Measurements from ENCODE around the gene GRB10. TPM values are rescaled to one million over a fixed set of nuclear protein-coding genes. Genes with fewer than 3 reads are reported as not detected.

The GRB10 gene
- total RNA-seq, 1 experiment from 2014 or later: 38.3 TPM

- in situ Hi-C loops (cut with HindIII; ENCODE audit: low pct_unique_long_range_greater_than_20kb, low sequenced_read_pairs): no loop called here
- Histone ChIP-seq H3K27ac (ENCODE audit: low read length) (no peak overlapping the region), H3K27me3 (ENCODE audit: control insufficient read depth, insufficient read depth, low read length) (peaks cover 2% of the 10 kb centered on the region; the same call in 1 of the 2 replicates), H3K4me3 (ENCODE audit: low read depth in 2 of 2, low read length in 2 of 2) (no peak overlapping the region), H3K4me1 (ENCODE audit: control insufficient read depth, insufficient read depth, low read length) (peaks cover 6% of the 10 kb centered on the region; the same call in 1 of the 2 replicates), H3K36me3 (ENCODE audit: control insufficient read depth, insufficient read depth, low read length) (no peaks in the 10 kb centered on the region), H3K9me3 (ENCODE audit: control insufficient read depth, insufficient read depth, low read depth, low read length) (no peaks in the 10 kb centered on the region)
- no peak for DNase-seq (ENCODE audit: low read depth, low spot score)
- TF ChIP-seq SIN3A (IDR thresholded peaks at IDR 0.05; ENCODE audit: borderline replicate concordance, insufficient read depth, low read depth, low read length): no peak
- ChIA-PET CTCF (no interaction called here), POLR2A (no interaction called here)
- intact Hi-C loops (cut with micrococcal nuclease; ENCODE audit: unreplicated experiment): no loop called here
- ATAC-seq: no peak
- no TSS peak for BruUV-seq (replicated peaks)
Measured at GRCh38 chr7:50806143-50806542, 23.4 kb upstream of the GRB10 start.

DNA sequence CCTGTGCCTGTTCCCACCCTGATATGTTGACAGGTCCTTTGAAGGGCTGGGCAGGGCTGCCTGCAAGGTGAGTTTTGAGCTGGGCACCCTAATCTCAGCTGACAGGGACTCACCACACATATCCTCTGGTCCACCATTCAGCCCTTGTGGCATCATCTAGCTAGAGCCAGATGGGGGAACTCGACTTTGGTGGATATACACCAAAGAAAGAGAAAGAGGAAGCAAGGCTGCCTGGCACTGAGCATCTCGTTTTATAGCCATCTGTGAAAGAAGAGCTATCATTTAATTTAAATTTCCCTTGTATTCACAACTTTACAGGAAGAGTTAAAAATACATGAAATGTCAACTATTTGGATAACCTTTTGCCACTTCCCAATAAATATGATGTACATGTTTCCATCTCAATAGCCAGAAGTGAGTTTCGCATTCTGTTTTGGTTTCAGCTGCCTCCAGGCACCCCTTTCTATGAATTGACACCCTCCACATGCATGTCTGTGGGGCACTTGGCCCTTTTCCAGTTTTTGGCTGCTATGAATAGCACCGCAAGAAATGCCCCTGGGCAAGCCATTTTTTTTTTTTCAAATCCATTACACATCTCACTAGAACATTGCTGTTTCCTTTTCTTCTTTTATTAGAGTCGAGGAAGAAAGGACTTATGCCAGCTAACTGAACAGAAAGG, 22.9 kb upstream of the GRB10 start:
- CTCF ChIA-PET: no interaction called here
- Histone ChIP-seq H3K27me3 (ENCODE audit: control insufficient read depth, insufficient read depth, low read length) (peaks cover 4% of the 10 kb centered on the region; the same call in 1 of the 2 replicates), H3K36me3 (ENCODE audit: control insufficient read depth, insufficient read depth, low read length) (no peaks in the 10 kb centered on the region), H3K9me3 (ENCODE audit: control insufficient read depth, insufficient read depth, low read depth, low read length) (no peaks in the 10 kb centered on the region), H3K4me1 (ENCODE audit: control insufficient read depth, insufficient read depth, low read length) (peaks cover 6% of the 10 kb centered on the region; the same call in 1 of the 2 replicates), H3K27ac (ENCODE audit: low read length) (no peak overlapping the region), H3K4me3 (ENCODE audit: low read depth in 2 of 2, low read length in 2 of 2) (no peak overlapping the region)
- intact Hi-C loops (cut with micrococcal nuclease; ENCODE audit: unreplicated experiment) (no loop called here), in situ Hi-C loops (cut with HindIII; ENCODE audit: low pct_unique_long_range_greater_than_20kb, low sequenced_read_pairs) (no loop called here)
- ATAC-seq: no peak
- BruUV-seq (replicated peaks): no TSS peak
- POLR2A ChIA-PET: no interaction called here
- DNase-seq (ENCODE audit: low read depth, low spot score): no peak
- TF ChIP-seq CTCF (IDR thresholded peaks at IDR 0.05): no peak
- TF ChIP-seq TCF7L2 (IDR thresholded peaks at IDR 0.05; ENCODE audit: low read depth, low read length): no peak
- TF ChIP-seq, protein P1, sequence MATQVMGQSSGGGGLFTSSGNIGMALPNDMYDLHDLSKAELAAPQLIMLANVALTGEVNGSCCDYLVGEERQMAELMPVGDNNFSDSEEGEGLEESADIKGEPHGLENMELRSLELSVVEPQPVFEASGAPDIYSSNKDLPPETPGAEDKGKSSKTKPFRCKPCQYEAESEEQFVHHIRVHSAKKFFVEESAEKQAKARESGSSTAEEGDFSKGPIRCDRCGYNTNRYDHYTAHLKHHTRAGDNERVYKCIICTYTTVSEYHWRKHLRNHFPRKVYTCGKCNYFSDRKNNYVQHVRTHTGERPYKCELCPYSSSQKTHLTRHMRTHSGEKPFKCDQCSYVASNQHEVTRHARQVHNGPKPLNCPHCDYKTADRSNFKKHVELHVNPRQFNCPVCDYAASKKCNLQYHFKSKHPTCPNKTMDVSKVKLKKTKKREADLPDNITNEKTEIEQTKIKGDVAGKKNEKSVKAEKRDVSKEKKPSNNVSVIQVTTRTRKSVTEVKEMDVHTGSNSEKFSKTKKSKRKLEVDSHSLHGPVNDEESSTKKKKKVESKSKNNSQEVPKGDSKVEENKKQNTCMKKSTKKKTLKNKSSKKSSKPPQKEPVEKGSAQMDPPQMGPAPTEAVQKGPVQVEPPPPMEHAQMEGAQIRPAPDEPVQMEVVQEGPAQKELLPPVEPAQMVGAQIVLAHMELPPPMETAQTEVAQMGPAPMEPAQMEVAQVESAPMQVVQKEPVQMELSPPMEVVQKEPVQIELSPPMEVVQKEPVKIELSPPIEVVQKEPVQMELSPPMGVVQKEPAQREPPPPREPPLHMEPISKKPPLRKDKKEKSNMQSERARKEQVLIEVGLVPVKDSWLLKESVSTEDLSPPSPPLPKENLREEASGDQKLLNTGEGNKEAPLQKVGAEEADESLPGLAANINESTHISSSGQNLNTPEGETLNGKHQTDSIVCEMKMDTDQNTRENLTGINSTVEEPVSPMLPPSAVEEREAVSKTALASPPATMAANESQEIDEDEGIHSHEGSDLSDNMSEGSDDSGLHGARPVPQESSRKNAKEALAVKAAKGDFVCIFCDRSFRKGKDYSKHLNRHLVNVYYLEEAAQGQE (IDR thresholded peaks at IDR 0.05; ENCODE audit: insufficient read depth in 1 of 2, low read depth in 2 of 2, low read length in 1 of 2): no peak
- no peak for TF ChIP-seq POLR2AphosphoS5 (IDR thresholded peaks at IDR 0.05; ENCODE audit: low read depth, low read length)
- no peak for TF ChIP-seq SIN3A (IDR thresholded peaks at IDR 0.05; ENCODE audit: borderline replicate concordance, insufficient read depth, low read depth, low read length)
